H1 (cell line): Measurements from ENCODE around the gene CHD5. TPM values are rescaled to one million over a fixed set of nuclear protein-coding genes. Genes with fewer than 3 reads are reported as not detected.

ENCODE experiments used
- CREB1 ChIP-seq: IDR thresholded peaks from 2 replicates; pipeline ENCODE4 v1.6.1; 2012; ENCODE audit warnings: inconsistent platforms
- KDM1A ChIP-seq: fragments of 200-600, 300-600 bp; sonication (generic); IDR thresholded peaks from 2 replicates; pipeline ENCODE4 v1.7.1; 2016; ENCODE audit warnings: mild to moderate bottlenecking, low read length, borderline replicate concordance
- RBBP5 ChIP-seq: IDR thresholded peaks from 2 replicates; pipeline ENCODE4 v1.7.1; 2012; ENCODE audit warnings: low read depth, mild to moderate bottlenecking, inconsistent platforms, low read length, moderate library complexity, borderline replicate concordance
- SUZ12 ChIP-seq: fragments of 200-600 bp; sonication (generic); IDR thresholded peaks from 2 replicates; pipeline ENCODE4 v1.6.1; 2012; ENCODE audit warnings: mild to moderate bottlenecking, inconsistent platforms, low read length, moderate library complexity, mixed read lengths
- TAF7 ChIP-seq: optimal IDR thresholded peaks from 2 replicates; pipeline ENCODE3; 2011; ENCODE audit warnings: low read depth, mild to moderate bottlenecking, inconsistent platforms, low read length, moderate library complexity, borderline replicate concordance
- polyA plus RNA-seq, 7 experiments: library from polyadenylated mRNA; depleted of rRNA in 3 of 7; stranded (reverse) in 5 of 7; unstranded in 2 of 7; fragments of >200 nt in 5 of 7; fragments of 200-250 nt in 2 of 7; gene quantifications; 1 replicate in 5 of 7; 2 replicates in 1 of 7; 4 replicates in 1 of 7; pipeline versions ENCODE4 v1.2.1 to v1.2.3, GENCODE V29; 2011 to 2013; ENCODE audit warnings: missing spikeins in 2 of 7, mixed read lengths in 2 of 7
- total RNA-seq: library from RNA; stranded (reverse); fragmentation: NEBNext Ultra II Directional; extraction: Animal tissue kit (Norgen Biotek cat#: 25700); gene quantifications from 2 replicates; pipeline ENCODE4 v1.2.1, GENCODE V29; 2021

Gene CHD5
- total and polyA plus RNA-seq, 2 of the 8 experiments (the other 6 are each of a cell fraction or from before 2014, with no cell fraction given): 0.42 to 1.8 TPM

DNA sequence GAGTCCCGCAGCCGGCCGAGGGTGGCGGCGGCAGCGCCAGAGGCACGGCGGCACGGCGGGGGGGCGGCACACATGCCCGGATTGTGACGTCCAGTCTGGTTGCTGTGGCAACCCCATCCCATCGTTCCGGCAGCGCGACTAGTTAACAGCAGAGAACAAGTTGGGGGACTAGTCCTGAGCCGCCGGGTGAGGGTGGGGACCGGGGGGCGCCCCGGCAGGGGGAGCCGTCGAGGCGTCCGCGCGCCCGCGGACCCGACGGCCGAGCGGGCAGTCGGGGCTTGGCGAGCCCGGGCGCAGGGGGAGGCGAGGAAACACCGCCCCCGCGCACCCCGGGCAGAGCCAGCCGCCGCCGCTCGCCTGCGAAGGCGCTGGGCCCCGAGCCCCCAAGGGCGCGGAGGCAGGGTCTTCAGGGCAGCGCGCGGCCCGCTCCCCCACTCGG, at the start of gene CHD5 (continued):
- 0 out of 2 replicates have a peak, but pooled peaks have one; percentile 11 for TF ChIP-seq RBBP5
- TF ChIP-seq TAF7: no peak
- TF ChIP-seq CREB1: peak; percentile 55
- 0 out of 2 replicates have a peak, but pooled peaks have one; percentile 34 for TF ChIP-seq SUZ12
- no peak for TF ChIP-seq KDM1A
